Anterior cingulate cortex (tissue), 58 donors: ENCODE data around the gene CCNF.

Source experiments
- DNase-seq, 58 donors: peaks; one replicate each; lab custom pipeline; 2025; lab: John Stamatoyannopoulos, UW

Gene CCNF

DNA sequence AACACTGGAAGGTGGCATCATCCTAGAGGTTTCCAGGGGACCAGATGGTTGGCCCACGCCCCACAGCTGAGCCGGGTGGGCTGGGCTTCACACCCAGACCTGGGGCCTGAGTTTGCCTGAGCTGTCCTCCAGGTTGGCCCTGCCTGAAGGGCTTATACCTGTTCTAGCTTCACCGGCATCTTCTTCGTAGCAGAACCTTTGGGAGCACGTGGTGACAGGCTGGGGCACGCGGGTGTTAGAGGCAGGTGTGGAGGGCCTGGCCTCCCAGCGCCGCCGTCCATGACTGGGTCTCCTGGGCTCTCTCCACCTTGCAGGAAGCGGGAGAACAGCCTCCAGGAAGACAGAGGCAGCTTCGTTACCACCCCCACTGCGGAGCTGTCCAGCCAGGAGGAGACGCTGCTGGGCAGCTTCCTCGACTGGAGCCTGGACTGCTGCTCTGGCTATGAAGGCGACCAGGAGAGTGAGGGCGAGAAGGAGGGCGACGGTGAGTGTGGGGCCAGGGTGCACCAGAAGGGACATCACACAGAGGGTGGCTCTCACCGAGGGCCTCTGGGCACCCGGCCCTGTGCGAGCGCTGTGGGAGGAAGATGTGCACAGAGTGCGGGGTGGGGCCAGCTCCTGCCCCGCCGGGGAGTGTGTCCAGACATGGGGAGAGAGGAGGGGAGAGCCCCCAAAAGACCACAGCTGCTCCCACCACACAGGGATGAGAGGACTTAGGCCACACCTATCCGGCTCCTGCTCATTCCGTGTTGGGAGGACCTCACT lies 26.0 kb downstream of the CCNF start:
- DNase-seq = no peak

DNA sequence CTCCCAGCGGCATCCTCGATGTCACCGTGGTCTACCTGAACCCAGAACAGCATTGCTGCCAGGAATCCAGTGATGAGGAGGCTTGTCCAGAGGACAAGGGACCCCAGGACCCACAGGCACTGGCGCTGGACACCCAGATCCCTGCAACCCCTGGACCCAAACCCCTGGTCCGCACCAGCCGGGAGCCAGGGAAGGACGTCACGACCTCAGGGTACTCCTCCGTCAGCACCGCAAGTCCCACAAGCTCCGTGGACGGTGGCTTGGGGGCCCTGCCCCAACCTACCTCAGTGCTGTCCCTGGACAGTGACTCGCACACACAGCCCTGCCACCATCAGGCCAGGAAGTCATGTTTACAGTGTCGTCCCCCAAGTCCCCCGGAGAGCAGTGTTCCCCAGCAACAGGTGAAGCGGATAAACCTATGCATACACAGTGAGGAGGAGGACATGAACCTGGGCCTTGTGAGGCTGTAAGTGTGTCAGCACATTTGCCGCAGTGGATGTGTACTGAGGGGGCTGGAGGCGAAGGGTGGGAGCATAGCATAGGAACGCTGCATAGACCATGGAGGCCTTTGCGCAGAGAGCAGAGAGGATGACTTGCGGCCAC lies 27.4 kb downstream of the CCNF start:
- DNase-seq = no peak

DNA sequence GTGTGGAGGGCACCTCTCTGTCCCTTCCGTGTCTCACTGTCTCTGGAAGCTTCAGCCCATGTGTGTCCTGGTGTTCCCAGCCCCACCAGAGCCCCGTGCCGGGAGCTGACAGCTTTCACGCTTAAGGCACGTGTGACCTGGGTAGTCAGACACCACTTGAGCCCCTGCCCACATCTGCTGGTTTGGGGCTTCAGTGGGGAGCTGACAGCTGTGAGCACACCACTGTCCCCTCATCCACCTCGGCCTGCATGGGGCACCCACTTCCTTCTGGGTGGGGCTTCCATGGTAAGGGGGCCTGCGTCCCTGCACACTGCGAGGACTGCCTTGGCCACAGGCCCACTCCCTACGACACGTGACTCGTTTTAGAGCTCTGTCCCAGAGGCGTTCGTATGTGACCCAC lies 28.0 kb downstream of the CCNF start:
- no peak for DNase-seq

DNA sequence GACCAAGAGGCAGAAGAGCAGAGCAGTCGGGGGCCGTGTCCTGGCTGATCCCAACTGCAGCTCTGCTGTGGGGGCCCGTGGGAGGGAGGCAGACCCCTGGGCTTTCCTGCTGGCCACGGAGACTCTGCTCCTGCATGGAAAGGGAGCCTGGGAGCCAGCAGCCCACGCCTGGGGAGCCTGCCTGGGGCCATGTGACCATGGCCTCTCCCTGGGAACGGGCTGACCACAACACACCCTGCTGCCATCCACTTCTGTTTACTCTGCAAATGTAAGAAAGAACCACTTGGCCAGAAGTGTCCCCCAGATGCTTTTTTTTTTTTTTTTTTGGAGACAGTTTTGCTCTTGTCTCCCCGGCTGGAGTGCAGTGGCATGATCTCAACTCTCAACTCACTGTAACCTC lies 28.7 kb downstream of the CCNF start:
- DNase-seq = no peak

DNA sequence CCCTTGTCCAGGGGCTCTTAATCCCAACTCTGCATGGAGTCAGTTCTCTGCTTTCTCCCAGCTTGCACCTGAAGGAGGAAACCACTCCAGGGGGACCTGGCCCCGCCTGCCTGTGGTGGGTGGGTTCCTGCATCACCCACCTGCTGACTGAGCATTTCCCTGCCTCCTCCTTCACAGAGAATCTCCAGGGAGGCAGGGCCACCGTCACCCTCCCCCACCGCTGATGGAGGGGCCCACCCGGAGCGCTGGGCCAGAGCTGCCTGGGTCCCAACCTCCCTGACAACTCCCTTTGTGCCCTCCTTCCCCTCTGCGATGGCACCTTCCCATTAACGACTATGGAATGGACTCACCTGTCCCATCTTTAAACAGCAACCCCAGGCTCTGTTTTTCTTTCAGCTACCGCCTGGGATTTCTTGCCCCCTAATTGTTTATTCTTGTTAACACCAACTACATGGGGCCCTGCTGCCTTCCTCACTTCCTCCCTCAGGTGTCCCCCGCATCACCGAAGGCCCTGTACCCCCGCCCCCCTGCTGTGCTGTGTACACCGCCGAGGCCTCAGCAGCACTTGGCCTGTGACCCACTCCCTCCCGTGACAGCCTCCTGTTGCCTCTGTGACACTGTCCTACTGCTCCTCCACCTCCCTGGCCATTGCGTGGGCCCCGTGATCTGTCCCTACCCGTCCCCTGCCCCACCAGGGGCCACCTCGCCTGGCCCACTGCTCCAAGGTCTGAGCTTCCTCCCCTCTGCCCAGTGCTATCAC lies 29.8 kb downstream of the CCNF start:
- DNase-seq = no peak

DNA sequence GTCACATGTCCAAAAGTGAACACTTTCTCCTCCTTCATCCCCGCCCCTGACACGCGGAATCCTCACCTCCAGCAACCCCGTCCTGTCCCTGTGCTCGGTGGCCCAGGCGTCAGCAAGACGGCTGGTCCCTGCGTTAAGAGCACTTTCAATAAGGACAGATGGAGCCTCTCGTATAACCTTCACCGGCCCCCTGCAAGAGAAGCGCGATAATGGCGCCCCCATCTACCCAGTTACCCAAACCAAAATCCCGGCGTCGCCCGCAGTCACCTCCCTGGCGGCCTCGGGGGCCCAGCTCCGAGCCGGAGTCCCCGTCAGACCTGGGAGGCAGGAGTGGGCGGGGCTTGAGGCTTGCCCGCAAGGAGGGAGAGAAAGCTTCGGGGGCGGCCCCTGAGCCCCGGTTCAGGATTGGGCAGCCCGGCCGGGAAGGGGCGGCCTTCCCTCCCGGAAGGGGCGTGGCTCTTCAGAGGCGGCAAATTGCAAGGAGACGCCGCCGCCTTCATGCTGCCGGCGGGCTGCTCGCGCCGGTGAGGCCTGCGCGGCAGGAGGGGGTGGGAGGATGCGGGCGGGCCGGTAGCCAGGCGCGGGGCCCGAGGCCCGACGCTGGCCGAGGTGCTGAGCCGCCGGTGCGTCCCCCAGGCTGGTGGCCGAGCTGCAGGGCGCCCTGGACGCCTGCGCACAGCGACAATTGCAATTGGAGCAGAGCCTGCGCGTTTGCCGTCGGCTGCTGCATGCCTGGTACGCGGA lies 30.6 kb downstream of the CCNF start, which contains the start of gene TEDC2:
TEDC2 (plus strand) TSS at position 463 of the 744 bp plus-strand sequence; CDS start at position 499, 36 bp downstream.
- DNase-seq = peak; percentile 46 to 96 (median 88)

DNA sequence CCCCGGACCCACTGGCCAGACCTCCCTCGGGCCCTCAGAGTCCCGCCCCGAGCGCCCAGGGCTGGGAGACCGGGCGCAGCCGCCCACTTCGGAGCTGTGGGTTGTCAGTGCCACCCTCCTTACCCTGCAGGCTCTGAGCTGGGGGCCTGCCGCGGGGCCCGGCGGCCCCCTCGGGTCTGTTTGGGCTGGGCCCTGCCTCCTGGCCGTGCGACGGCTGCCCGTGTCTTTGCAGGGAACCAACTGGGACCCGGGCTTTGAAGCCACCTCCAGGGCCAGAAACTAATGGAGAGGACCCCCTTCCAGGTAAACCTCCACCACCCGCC lies 31.1 kb downstream of the CCNF start:
- no peak for DNase-seq

DNA sequence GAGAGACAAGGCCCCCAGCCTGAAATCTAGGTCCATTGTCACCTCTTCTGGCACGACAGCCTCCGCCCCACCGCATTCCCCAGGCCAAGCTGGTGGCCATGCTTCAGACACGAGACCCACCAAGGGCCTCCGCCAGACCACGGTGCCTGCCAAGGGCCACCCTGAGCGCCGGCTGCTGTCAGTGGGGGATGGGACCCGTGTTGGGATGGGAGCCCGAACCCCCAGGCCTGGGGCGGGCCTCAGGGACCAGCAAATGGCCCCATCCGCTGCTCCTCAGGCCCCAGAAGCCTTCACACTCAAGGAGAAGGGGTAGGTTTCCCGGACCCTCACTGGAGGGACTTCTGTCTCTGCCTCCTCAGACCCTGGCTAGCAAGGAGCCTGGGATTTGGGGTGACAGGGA lies 31.7 kb downstream of the CCNF start:
- no peak for DNase-seq

DNA sequence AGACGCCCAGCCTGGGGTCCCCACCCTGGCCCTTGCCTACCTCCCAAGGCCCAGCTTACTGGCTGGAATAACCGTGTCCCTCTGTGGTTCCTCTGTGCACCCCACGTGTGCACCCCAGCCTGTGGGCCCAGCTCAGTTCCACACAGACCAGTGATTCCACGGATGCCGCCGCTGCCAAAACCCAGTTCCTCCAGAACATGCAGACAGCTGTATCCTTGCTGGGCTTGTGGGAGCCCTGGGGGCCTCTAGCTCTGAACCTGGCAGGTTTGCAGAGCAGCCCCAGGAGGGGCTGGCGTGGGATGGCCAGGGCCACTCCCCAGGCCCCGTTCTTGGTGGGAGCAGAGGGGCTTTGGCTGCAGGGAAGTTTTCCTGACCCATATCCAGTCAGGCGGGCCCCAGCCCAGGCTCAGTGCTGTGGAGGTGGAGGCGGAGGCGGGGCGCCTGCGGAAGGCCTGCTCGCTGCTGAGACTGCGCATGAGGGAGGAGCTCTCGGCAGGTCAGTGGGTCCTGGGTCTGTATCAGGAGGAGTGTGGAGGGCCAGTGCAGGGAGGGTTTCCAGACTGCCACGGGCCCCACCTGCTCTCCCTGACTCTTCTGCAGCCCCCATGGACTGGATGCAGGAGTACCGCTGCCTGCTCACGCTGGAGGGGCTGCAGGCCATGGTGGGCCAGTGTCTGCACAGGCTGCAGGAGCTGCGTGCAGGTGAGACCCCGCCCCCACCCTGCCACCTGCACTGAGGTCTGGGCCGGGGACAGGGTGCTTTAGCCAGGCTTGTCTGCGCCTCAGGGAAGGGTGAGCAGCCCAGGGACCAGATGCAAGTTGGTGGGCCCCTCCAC lies 33.0 kb downstream of the CCNF start:
- no peak for DNase-seq

DNA sequence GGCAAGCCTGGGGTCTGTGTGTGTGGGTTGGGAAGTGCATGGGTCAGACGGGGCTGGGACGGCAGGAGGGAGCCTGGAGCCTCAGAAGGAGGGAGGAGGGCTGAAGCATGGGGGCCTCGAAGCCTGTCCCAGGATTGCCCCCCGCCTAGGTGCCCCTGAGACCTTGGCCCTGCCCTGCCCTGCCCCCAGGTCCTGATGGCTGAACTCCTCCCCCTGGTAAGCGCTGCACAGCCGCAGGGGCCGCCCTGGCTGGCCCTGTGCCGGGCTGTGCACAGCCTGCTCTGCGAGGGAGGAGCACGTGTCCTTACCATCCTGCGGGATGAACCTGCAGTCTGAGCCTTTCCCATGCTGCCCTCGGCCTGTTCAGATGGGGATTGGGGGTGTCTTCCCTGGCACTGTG lies 35.1 kb downstream of the CCNF start:
- no peak for DNase-seq

DNA sequence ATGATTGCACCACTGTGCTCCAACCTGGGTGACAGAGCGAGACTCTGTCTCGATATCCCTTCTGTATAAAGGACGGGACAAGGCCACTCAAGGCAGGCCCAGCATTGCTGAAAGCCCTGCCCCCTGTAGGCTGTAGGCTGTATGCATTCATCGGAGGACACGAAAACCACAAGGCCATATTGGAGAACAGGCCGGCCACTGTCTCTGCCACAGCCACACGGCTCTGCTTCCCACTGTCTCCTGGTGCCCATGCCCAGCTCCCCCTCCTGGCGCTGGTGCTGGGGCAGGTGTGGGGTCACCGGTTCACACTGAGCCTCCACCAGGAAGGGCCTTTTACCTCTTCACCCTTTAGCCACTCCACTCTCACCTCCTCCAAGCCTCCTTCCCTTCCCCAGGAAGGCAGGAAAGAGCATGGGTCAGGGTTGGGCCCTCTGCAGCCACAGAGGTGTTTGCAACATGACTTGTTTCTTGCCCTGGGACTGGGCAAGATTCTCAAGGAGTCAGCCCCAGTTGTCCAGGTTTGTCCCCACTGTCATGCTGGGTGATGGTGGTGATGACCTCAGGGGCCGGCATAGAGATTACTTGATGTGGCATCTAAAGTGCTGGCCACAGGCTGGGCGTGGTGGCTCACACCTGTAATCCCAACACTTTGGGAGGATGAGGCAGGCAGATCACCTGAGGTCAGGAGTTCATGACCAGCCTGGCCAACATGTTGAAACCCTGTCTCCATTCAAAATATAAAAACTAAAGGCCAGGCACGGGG lies 36.6 kb downstream of the CCNF start:
- no peak for DNase-seq

DNA sequence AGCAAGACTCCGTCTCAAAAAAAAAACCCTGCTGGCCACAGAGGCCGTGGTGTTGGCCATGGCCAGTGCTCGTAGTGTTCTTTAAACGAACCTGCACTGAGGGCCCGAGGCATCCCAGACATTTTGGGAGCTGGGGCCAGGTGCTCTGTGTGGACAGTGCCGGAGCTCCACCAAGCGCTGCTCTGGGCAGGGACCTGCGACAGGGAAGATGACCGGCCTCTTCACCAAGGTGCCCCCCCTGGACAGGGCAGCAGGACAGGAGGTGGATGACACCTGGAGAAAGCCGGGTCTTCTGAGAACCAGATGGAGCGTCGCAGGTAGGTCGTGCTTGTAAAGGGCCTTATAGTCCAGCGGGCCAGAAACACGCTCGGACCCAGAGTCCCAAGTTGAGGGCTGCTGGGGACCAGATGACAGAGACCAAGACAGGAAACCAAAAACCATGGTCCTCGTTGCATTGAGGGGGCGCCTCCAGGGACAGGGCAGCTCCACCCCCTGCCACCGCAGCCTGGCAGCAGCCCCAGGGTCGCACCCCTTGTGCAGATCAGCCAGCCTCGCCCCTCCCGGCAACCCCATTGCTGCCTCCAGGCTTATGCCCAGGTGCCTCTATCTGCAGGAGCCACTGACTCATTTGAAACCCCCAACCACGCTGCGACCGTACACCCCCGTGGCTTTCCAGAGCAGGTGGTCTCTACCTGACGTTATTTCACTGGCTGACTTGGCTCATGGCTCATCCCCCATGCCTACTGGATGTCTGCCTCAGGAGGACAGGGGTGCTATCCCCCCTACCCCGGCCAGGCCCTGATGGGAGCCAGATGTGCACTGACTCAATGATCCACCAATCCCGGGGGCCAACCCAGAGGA lies 37.6 kb downstream of the CCNF start:
- DNase-seq = peak in 1 of 58 donors; percentile 86

DNA sequence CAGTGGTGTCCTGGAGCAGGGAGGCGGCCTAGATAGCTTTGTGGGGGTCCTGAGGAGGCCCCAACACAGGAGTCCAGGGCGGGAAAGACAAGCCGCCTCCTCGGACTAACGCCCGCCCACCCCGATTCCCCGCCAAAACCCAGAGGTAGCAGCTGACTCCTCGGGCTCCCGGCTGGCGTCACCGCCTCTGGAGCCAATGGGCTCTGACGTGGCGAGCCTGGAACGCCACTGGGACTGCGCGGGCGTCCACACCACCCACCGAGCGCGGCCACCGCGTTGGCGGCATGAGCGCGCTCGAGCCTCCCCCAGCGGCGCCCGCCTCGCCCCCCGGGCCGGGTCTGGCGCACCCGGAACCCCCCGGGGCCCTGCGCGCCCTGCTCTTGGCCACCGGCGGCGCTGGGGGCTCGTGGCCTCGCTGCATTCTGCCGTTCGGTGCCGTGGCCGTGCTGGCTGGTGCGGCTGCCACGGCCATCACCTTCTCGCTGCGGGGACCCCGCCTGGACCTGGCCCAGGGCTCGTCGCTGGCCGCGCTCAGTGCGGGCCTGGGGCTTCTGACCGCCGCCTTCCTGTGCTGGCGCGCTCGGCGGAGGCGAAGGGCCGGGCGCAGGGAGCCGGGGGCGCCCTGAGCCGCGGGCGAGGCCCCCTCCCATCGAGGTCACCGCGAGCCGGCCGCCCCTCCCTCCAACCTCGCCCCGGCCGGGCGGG lies 38.4 kb downstream of the CCNF start:
- peak in 54 of 58 donors; percentile 14 to 86 (median 58) for DNase-seq

DNA sequence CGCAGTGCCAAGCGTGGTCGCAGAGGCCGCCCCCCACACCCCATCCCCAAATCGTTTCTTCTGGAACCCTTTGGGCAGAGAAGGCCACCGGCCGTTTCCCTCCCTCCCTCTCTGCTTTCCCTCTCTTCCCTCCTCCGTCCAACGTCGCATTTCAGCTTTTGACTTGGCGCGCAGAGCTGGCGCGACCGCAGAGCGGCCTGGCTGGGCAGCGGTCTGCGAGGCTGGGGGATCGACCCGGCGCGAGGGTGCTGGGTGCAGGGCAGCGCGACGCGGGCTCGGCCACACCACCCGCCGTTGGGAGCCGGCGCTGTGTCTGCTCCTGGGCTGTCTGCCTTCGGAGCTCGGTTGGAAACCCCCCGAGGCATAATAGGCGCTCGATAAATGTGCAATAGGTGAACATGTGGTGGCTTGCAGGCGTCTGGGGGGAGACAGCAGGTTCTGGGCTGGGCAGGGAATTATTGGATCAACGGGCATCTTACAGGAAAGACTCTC lies 39.0 kb downstream of the CCNF start:
- DNase-seq = peak in 4 of 58 donors; percentile 13 to 35 (median 34)

DNA sequence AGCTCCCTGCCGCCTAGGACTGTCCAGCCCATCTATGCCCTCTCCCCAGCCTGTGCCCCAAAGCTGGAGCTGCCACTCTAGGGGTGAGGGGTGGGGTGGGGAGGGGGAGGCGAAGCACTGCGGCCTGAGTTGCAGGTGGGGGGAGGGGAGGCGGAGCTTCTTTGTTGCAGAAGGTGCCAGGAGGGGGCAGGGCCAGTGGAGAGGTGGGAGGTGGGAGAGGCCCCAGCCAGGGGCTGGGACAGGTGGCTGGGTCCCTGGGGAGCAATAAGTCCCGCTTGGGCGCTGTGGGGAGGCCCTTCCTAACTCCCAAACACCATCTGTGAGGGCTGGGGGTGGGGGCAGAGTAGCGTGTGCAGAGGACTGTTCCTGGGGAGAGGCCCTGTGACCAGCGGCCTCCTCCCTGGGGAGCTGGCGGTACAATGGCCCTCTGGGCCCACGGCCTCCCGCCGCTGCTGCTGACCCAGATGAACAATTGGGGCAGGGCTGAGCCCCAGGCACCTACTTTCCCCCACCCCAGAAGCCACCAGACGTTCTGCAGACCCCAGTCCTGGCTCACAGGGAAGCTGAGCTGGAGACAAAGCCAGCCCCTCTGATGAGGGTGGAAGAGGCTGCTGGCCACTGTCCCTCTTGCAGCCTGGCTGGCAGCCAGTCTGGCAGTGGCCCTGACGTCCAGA lies 39.6 kb downstream of the CCNF start:
- DNase-seq = peak in 32 of 58 donors; percentile 12 to 74 (median 46)

DNA sequence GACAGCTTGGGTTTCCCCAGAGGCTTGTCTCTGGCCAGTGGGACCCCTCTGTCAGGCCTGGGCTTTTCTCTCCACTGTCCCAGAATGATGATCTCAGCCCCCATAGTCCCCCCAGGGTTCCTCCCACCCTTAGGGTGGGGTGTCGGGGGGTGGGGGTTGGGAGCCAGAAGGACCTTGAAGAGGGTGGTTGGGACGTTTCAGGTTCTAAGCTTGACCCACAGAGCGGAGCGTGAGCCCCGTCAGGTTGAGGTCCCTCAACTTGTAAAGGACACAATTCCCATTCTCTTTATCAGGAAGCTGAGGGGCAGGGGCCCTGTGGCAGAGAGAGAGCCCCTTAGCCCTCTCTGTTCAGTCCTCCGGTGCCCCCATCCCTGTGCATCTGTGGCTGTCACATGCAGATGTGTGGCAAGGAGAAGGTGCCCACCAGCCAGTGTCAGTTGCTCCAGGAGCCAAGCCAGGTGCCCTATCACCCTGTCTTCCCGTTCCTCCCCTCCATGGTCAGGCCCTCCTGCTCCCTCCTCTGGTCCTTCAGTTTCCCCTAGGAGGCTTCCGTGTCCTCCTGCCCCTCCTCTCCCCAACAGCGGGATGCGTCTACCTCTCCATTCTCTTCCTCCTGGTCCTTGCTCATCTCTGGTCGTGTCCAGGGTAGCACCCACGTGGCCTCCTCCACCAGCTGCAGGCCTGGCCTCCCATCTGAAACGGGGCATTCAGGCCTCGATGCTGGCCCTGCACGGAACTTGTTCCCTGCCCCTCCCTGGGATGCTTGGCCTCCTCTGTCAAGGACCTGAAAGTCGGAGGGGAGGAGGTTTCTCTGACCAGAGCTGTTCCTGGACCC lies 40.4 kb downstream of the CCNF start:
- DNase-seq = peak in 1 of 58 donors; percentile 27
